GM21381 (cell line): Measurements from ENCODE around the gene ZFHX3.

Source experiments
- ATAC-seq: cut with Tn5 transposase; IDR thresholded peaks from one replicate; pipeline ENCODE4 v1.9.1; 2021; ENCODE audit warnings: mild to moderate bottlenecking, moderate library complexity; ENCODE audit not compliant: unreplicated experiment

Gene ZFHX3

DNA sequence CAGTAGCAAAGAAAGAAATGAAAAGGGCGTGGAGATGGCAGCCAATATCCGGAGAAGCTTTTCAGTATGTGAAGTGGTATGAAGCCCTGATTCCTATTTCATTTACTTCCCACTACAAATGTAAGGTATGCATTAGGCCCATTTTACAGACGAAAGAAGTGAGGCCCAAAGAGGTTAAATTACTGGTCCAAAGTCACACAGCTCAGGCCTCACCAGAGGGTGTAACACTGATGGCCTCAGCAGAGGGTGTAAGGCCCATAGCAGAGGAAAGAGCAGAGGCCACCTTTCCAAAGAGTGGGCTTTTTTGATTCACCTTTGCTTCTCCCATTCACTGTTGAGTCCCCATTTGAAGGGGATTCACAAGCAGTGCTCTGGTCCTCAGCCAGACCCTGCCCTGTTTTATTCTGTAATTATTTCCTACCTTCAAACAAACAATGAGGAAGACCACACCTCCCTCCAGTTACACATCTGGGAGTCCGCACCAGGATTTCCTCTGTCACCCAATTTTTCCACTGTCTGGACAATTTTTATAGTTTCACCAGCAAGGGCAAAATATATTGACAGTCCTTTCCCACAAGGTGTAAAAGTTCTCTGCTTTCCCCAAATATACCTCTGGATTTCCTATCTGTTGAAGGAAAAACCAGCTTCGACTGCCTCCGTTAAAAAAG is 7.1 kb downstream of the ZFHX3 start:
- ATAC-seq, result no peak

DNA sequence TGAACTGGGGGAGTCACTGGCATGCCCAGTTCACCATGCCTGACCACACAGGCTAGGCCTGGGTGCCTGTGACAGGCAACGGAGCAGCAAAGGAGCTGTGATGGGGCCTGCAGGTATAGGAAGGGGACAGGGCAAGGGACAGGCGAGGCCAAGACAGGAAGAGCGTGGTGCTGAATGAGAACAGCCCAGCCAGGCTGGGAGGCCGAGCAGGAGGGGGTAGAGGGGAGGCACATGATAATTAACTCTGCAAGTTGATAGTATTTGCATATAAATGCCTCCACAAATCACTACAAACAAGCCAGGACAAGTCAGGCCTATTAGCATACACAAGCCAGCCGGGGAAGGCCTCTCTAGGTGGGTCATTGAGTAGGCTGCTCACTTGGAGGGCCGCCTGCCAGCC is 7.8 kb downstream of the ZFHX3 start:
- no peak for ATAC-seq

DNA sequence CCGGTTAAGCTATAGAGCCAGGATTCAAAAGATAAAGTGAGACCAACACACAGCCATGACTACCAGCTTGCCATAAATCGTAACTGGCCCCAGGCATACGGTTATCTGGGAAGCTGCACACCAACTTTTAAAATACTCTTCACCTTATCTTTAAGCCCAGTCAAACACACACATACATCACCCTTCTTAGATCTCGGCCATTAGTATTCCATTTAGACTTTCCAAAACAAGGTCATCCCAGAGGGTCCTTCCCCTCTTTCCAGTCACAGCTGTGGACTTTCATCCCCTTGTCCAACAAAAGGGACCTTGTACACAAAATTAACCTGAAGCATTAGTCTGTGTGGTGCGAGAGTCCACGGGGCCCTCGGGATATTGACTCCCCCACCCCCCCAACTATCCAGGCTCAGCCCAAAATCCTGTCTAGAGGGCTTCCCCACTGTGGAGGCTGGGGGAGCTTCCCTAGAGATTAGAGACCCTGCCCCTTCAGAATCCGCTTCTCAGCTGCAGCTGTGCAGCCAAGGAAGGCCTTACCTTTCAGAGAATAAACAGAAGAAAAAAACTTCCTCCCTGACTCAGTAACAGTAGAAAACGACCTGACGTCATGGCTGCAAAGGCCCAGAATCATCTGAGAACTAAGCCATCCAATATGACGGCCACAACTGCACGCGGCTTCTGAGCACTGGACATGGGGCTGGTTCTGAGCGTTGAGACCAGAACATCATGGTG is 9.9 kb downstream of the ZFHX3 start:
- no peak for ATAC-seq

DNA sequence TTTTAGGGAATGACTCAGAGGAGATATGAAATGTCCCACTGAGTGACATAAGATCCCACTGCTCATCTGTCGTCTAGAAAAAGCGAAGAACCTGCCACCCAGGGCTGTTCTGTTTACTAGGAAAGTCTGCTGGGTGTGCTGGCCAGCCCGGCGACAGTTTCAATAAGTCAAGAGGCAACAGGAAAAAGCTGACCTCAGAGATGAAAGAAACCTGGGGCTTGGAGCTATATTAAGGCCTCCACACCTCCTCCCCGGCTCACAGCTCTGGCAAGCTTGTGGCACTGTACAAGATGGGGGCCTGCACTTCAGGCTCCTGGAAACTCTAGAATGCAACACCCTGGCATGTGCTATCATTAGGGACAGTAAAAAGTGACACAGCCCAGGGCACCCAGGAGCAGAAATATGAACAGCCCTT is 10.6 kb downstream of the ZFHX3 start:
- peak; percentile 32 for ATAC-seq

DNA sequence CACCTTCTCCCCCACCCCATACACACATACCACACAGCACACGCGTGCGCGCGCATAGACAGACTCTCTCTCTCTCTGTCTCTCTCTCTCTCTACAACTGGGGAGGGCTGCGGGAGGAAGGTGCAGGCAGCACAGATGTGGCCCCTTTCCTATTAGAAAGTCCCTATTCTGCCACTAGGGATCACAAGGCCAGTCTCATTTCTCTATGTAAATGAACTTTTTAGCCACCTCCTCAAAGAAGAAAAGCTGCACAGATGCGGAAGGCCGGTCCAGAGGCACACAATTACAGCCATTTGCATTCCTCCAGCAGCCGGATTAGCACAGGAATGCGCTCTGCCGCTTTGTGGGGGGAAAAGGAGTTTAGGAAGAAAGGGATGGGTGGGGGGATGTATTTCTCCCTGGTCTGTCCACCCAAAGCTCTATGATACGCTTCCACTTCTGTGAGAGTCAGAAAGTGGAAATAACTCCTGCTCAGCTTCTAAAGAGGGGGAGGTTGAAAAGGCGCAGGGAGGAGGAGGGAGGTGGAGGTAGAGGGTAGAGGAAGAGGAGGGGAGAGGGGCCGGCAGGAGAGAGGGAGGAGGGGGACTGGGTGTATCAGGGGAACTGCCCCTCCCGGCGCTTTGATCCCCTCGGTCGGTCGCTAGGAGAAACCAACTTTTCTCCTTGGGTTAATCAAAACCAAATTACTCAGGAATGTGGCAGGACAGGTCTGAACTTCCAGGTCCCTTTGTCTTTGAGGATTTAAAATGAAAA is 11.7 kb downstream of the ZFHX3 start:
- ATAC-seq, result peak; percentile 66

DNA sequence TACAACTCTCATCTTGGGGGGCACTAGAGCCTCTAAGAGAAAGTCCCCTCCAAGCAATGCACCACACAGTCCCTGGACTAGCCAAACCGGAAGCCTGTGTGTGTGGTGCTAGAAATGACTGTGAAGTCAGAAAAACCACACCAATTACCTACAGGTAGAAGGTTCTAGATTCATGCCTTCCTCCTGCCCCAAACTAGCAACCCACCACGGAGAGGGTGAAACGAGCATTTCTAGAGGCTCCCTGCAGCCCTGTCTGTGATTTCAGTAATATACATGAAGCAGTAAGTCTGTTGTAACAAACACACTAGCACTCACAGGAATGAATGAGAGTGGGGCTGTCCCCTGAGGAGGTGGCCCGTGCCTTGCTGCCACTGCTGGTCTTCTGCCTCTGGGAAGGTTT is 13.6 kb downstream of the ZFHX3 start:
- peak; percentile 45 for ATAC-seq

DNA sequence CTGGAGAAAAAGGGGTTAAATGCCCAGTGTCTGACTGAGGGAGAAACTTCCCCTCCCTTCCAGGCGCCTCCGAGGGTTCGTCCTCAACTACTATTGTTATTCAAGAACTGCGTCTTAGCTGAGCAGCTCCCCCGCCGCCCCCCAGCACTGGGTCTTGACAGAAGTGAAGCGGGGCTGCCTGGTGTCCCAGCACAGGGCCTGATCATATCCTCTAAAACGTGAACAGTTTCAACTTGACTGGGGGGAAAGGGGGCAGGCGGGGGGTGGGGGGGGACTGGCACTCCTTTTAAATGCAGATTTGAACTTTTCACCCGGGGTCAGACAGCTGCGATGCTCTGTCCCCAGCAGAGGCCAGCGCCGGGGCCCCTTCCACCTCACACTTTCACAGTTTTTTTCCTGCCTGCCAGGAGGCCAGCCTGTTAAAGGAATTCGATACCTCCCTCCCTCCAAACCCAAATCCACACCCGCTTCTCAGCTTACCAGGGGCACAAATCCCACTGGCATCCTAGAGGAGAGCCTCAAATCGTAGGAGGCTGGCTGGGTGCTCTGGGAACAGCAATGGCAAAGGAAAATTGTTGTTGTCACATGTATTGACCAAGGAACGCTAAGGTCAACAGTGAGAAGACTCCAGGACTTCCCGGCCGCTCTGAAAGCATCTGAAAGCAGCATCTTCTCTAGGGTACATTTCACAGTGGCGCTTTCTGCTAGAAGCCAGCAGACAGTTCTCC is 14.5 kb downstream of the ZFHX3 start:
- no peak for ATAC-seq

DNA sequence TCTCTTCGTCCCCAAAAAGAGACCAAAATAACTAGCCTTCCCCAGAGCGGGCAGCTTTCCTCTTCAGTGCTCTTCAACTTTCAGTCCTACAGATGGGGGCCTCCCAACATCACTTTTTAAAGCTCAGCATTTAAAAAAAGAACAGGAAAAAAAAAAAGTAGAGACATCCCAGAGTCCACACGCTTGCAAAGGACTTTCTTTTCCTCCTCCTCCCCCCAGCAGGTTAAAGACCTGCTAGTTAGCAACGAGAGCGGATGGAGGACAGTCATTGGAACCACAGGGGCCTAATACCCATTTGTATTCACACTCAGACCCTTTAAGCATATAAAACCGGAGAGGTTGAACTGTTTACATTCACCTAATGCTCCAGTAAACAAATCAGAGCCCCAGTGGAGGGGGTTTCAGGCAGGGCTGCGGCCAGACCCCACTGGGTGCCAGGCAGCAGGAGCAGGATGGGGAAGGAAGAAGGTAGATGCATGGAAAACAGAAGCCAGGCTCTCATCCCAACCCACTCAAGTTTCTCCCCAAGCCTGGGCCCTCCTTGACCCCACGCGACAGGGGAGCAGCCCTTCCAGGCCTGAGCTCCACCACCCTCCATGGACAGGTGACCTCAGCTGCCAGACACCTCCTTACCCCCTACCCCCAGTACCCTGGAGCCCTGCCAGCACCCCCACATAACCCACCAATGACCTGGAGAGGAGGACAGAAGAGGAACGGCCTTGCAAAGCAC is 15.2 kb downstream of the ZFHX3 start:
- no peak for ATAC-seq

DNA sequence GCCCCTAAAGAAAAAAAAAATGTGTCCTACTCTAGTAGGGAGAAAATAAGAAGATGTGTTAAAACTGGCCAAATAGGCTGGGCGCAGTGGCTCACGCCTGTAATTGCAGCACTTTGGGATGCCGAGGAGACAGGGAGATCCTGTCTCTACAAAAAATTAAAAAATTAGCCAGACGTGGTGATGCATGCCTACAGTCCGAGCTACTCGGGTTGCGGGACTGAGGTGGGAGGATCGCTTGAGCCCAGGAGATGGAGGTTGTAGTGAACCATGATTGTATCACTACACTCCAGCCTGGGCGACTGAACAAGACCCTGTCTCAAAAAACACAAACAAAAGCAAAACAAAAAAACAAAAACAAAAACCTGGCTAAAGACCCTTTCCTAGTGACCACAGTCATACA is 15.9 kb downstream of the ZFHX3 start:
- no peak for ATAC-seq

DNA sequence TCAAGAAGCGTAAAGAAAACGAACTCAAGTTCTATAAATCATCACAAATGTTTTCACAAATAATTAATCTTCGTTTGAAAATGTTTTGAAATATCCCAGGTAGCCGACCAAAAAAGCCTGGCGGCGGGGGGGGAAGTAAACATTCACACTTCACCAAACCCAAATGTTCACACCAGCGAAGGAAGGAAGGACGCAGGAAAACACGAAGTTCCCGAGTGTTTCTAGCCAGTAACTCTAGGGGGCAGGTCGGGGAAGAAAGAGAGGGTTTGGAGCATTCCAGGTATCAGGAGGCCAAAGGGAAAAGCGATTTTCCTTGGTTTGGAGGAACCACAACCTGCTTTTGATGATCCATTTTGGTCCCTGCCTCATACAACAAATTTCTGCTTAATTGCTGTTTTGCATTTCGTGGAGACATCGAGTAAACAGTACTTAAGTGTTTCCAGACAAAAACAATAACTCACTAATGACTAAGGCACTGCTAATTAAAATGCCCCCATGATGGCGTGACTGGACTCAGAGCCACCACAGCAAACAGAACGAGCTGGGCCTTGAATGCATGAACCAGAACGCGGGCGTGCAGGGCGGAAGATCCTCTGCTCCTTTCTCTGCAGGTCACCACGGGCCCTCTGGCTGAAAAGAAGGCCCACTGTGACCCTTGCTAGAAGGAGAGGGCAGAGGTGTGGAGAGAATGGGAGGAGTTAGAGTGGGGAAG is 16.6 kb downstream of the ZFHX3 start:
- no peak for ATAC-seq

DNA sequence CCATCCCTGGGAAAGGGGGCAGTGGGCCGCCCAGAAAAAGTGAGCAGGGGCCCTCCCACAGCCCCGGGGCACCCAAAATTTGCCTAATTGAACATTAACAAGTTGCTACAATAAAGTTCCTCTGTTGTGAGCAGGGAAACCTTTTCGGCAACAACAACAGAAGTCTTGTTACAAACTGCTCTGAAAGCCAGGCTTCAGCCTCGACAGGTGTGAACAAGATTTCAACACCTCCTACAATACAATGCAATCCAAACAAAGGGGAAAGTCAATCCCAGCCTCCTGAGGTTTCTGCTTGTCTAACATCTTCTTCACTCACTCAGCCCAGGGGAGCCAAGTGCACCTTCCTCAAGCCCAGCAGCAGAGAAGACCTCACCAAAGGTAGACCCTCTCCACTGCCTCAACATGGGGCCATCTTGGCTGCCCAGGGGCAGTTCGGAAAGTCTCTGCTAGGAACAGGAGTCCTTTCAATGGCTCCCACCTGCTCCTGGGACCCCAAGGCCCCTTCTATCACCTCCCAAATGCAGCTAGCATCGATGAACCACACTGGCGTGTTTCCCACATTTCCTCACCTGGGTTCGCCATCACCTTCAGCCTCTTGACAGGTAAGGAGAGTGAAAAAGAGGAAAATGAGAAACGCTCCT is 19.1 kb downstream of the ZFHX3 start:
- no peak for ATAC-seq

DNA sequence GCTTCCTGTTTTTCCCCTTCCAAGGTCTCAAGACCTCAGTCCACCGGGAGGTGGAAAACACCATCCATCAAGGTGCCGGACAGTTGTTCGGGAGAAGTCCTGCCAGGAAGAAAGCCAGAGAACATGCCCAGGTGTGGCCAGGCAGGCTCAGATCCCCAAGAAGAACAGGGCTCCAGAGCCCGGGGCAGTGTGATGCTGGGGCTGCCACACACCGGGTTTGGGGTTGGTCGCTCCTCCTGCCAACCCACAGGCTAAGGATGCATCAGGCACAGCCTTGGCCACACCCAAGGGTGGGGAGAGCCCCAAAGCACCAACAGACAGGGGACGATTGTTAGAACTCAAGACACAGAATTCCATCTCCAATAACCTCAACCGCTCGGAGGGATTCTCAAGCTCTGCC is 19.7 kb downstream of the ZFHX3 start:
- no peak for ATAC-seq

DNA sequence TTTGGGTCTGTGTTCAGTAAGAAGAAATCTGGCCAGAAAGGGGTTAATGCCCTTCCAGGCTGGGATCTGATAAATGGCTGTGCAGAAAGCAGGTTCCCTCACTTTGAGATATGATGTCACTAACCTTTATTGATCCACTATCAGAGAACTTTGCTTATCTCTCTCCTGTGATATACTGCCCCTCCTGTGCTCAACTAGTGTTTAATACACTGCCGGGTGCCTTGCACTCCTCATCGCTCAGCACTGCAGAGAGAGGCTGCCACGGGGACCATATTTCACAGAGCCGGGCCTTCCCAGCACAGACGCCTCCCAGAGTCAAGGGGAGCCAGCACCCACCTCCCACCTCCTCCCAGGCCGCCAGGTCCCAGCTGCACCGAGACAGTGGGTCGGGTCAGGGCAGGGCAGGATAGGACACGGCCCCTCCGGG is 20.2 kb downstream of the ZFHX3 start:
- no peak for ATAC-seq

DNA sequence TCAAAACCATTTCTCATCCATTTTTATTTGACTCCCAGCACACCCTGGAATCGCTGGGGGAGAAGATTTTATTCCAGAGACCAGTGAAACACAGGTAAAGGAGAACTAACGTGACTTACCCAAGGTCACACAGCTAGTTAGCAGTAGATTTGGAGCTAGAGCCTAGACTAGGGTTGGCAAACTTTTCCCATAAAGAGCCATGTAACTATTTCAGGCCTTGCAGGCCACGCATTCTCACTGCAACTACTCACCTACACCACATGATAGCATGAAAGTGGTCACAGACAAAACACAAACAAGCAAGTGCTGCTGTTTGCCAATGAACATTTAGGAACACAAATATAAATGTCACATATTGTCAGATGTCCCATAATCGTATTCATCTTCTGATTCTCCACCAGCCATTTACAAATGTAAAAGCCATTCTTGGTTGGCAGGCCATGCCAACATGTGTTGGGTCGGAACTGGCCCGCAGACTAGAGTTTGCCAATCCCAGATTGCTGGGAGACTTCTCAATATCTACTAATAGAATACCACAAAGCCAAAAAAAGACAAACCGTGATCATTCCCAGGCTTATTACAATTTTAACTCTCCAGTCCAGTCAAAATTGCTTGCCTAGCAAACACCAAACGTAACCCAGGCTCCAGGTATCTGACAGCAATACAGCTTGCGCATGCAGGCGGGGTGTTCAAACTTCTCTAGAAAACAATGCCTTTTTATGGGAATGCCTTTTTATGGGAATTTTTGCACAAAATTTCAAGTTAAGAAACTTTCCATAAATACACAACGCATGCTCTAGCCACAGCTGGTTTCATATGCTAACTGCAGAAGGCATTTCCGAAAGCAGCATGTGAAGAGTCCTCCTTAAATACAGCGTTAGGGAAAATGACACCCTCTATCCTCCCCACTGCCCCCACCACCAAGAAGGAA is 20.9 kb downstream of the ZFHX3 start:
- no peak for ATAC-seq

DNA sequence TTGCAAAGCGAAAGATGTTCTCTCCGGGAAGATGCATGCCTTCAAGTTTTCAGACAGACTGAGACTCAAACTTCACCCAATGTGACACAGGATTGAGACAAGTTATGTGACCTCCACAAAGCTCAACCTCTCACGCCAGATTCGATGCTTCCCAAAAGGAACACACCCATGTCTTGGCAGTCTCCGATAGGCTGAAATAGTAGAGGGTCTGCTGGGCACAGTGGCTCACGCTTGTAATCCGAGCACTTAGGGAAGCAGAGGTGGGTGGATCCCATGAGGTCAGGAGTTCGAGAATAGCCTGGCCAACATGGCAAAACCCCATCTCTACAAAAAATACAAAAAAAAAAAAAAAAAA is 22.1 kb downstream of the ZFHX3 start:
- ATAC-seq, result no peak

DNA sequence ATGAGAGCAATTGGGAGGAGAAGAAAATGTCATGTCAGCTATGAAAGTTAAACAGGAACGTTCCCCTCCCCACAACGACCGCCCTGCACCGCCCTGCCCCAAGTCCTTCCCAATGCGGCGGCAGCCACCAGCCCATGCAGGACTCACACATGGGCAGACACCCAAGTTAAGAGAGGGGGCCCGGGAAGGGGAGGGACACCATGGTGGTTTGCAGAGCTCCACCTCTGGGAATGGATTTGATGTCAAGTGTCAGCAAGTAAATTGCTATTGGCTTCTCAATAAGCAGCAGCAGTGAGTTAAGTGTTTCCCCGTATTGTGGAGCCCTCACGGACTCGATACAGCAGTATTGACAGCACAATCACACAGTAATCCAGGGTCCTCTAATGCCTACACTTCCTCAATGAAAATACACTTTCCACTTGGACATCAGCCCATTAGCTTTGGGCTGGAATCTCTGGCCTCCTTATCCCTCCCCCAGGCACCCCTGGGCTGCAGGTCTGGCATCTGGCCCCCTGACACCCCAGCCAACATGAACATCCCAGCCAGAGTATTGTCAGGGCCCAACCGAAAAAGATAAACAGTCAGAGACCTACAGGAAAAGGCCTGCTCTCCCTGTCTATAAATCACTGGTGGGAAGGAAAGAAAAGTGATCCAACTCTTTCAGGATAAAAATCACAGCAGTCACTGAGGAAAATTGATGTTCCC is 22.6 kb downstream of the ZFHX3 start:
- no peak for ATAC-seq

DNA sequence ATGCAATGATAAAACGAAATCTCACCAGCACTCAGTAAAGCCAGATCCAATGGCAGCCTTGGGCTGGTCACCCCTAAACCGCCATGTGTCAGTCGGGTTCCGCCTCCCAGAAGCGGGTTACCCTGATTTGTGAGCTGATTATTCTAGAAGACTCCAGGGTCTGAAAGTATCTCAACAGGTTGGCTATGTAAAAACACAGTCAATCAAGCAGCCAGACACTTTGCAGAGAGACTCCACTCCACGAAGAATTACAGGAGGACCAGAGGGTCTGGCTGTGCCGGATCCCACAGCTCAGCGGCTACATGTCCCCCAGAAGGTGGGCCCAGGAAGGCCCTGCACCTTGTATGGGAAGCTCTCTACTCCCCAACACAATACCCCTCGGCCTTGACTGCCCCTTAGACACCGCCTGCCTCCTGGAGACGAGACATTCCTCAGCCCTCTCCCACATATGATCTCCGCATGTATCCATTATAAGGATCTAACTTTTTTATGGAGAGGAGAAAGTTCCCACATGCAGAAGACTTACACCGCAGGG is 23.3 kb downstream of the ZFHX3 start:
- no peak for ATAC-seq
